Stimulated activated CD8-positive, alpha-beta memory T cell treated with anti-CD3 and anti-CD28 coated beads, Interleukin-2, amount 100 ng/mL, for 1 hour (primary cell): ENCODE data around the gene CDNF.
"Not testable (repeated sequence)": the region's sequence is repeated elsewhere in the genome, so short reads cannot be mapped to it uniquely, and the experiment has no call there.

Experiments
- DNase-seq, 2 donors: peaks; one replicate each; pipeline ENCODE4 v3.0.0-alpha.2; 2020; ENCODE audit warnings: low read depth in 2 of 2

Gene CDNF

DNA sequence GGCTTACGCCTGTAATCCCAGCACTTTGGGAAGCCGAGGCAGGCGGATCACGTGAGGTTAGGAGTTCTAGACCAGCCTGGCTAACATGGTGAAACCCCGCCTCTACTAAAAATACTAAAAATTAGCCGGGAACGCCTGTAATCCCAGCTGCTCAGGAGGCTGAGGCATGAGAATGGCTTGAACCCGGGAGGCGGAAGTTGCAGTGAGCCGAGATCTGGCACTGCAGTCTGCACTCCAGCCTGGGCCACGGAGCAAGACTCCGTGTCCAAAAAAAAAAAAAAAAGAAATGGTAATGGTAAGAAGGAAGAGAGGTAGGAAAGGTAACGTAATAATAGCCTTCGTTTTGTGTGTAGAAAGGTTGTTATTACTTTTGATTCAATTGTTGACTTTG is 1.5 kb upstream of the CDNF start:
- DNase-seq: no peak

DNA sequence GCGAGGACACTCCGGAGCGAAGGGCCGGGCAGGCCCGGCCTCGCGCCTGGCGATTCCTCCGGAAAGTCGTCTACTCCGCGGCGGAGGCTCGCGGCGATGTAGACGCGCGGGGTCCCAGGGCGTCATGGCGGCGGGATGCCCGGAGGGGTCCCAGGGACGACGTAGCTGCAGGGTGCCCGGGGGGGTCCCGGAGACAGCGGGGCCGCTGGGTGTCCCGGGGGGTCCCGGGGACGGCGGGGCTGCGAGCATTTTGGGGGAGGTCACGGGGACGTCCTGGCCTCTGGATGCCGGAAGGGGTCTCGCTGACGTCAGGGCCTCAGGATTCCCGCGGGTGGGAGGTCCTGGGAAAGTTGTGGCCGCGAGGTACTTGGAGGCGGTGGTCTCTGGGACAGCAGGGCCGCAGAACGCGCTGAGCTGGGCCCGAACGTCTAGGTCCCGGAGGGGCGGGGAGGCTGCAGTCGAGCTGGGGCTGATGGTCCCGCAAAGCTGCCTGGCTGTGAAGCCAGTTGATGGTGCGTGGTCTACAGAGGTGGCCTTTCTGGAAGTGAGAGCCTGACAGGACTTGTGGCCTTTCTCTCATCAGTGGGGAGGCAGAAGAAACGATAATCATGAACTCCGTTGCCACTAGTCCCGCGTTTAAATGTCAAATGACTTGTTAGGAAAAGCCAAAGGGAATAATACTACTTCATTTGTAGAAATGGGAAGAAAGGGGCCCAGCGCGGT is 906 bp upstream of the CDNF start:
- no peak for DNase-seq

DNA sequence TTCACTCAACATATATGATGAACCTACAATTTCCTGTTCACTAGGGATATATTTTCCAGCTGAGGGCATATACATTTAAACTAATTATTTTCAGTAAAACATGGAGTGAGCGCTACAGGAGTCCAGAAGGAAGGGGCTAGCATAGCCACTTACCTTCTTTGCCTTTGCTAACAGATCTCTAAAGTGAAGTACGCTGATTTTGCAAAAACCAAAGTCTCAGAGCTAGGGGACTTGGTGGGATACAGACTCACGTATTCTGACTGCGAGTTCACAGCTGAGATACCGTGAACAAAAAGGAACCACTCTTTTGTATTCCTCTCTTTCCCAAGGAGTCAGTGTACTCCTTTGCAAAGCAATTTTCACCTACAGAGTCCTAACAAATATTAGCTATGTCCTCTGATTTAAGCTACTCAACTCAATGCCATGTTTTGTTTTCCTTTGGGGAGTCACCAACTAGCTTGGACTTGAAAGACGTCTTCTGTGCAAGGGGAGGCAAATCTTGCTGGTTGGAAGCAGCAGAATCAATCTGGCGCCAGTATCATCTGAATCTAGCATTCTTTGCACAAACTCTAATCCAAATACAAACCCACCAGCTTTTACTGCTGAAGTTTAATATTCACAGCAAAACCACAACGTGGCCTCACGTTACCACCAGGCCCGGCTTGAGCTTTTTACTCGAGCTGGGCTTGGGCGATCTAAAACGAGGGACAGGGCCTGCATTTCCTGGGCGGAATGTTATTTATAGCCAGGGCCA is 657 bp downstream of the CDNF start:
- no peak for DNase-seq

DNA sequence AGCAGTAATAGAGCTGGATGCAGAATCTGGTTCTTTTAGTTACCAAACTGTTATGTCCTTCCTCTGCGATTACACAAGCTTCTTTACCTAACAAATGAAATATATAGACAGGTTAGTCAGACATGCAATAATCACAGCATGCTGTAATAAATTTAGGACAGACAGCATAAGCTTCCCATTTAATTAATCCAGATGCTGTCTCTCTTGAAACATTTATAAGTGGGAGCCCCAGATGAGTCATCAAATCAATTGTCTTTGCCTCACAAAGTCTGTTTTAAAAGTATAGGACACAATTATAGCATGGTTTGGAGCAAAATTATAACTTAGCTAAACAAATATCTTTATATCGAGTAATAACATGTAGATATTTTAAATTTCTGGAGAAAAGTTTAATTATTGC is 1.6 kb downstream of the CDNF start:
- DNase-seq: no peak

DNA sequence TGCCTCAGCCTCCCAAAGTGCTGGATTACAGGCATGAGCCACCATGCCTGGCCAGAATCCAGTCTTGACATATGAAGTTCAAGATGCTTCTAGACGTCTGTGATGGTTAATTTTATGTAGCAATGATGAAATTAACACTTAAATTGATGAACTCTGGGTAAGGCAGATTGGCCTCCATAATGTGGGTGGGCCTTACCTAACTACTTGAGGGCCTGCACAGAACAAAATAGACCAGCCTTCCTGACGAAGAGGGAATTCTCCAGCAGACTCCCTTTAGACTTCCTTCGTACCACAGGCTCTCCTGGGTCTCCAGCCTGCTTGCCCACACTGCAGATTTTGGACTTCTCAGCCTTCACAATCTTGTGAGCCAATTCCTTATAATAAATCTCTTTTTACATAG is 4.7 kb downstream of the CDNF start:
- no peak for DNase-seq

DNA sequence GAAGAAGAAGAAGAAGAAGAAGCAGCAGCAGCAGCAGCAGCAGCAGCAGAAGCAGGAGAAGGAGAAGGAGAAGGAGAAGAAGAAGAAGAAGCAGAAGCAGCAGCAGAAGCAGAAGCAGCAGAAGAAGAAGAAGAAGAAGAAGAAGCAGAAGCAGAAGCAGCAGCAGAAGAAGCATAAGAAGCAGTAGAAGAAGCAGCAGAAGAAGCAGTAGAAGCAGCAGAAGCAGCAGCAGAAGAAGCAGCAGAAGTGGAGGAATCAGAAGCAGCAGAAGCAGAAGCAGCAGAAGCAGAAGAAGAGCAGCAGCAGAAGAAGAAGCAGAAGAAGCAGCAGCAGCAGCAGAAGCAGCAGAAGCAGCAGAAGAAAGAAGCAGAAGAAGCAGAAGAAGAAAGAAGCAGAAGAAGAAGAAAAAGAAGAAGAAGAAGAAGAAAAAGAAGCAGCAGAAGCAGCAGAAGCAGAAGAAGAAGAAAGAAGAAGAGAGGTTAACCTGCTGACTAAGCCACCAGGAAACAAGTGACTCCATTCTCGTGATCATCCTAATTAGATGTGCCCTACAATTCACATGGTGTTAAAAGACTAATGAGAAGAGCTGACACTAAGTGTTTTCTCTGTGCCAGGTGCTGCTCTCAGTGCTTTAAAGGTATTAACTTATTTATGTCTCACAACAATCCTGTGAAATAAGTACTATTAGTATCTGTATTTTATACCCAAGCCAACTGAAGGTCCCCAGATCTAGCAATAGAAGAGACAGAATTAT is 11.6 kb downstream of the CDNF start:
- DNase-seq: no peak

DNA sequence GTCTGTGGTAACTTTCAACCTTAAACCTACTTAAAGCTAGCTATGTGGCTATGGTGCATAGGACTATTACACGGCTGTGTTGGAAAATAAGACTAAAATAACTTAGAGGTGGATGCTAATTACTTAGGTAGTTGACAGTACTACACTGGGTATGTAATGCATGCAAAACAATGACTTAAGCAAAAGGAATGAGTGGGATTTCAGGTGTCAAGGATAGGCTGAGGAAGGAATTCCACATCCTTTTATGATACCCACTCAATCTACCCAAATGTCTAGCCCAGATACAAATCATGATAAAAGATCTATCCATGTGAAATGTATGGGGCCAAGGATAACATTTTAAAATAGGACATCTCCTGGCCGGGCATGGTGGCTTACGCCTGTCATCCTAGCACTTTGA is 13.9 kb downstream of the CDNF start:
- DNase-seq: no peak

DNA sequence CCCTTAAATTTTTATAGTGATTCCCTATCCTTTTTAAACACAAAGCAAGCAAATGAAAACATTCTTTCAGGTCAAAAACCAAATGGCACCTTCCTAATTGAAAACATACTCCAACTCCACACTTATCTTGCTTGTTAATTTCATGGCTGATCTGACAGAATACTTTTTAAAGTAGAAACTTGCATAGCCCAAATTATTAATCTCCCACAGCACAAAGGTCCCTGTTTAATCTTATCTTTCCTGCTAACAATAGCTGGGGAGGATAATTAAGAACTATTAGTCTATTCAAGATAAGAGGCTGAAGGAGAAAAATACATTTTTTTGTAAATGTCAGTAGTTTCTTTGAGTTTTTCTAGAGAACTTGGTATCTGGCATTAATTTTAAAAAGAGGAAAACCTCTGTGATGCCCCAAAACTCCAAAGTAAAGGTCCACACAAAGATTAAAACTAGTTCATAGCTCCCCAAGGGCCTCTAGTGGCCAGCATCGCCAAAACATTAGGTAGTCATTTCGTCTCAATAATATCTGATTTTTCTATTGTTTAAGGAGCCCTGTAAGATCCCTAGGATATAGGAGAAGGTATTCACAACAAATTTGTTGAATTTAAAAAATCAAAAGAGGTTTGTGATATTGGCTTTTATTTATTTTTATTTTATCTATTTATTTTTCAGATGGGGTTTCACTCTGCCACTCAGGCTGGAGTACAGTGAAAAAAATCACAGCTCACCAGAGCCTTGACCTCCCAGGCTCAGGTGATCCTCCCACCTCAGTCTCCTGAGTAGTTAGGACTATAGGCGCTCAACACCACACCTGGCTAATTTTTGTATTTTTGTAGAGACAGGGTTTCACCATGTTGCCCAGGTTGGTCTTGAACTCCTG is 14.7 kb downstream of the CDNF start:
- DNase-seq: no peak

DNA sequence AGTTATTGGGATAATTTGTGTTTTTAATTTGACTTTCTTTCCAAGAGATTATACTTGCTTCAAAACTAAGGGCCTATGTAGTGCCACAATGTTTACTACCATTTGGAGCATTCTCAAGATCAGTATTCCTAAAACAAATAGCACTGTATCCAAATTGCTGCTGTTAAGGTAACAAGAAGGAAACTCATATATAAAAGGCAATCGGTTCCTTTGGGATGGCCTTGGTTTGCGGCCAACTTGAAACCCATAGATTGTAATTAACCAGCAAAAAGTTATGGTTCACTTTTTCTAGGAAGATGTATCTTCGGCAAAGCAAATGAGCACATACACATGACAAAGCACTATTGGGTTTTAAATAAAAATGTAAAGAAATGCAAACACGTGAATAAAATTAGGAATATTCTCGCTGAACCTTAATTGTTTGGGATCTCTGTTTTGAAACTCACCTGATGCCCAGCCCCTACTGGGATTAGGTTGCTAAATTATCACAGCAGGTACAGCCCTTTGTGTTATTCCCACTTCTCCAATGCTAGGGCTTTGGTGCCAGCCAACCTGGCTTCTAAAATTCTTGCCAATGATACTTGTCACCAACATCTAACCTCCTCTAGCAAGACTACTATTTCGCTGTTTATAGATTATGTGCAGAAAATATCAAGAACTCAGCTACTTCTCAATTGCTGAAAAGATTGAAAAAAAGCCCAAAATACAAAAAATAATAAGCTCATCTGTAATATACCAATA is 16.0 kb downstream of the CDNF start:
- DNase-seq: no peak

DNA sequence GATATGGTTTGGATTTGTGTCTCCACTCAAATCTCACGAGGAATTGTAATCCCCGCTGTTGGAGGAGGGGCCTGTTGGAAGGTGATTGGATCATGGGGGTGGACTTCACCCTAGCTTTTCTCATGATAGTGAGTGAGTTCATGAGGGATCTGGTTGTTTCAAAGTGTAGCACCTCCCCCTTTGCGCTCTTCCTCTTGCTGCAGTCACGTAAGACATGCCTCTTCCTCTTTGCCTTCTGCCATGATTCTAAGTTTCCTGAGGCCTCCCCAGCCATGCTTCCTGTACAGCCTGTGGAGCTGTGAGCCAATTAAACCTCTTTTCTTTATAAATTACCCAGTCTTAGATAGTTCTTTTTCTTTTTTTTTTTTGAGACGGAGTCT is 17.1 kb downstream of the CDNF start:
- no peak for DNase-seq

DNA sequence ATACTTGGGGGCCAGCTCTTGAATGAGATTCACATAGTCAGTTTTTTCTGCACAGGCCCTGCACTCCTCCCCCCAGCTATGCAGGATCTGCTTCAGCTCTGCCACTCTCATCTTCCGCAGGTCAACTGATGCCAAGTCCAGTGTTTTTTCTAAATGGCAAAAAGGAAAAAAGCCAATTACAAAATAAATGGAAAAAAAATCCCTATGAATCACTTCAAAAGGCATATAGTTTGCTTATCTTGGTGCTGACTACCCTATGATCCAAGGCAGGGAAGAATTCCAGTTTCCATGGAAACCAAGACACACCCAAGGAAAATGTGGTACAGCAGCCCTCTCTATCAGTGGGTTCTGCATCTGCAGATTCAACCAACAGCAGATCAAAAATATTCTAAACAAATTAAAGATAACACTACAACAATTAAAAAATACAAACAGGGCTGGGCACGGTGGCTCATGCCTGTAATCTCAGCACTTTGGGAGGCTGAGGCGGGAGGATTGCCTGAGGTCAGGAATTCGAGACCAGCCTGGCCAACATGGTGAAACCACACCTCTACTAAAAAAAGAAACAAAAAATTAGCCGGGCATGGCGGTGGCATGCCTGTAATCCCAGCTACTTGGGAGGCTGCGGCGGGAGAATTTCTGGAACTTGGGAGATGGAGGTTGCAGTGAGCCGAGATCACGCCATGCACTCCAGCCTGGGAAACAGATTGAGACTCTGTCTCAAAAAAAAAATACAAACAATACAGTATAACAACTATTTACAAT is 17.6 kb downstream of the CDNF start:
- DNase-seq: no peak

DNA sequence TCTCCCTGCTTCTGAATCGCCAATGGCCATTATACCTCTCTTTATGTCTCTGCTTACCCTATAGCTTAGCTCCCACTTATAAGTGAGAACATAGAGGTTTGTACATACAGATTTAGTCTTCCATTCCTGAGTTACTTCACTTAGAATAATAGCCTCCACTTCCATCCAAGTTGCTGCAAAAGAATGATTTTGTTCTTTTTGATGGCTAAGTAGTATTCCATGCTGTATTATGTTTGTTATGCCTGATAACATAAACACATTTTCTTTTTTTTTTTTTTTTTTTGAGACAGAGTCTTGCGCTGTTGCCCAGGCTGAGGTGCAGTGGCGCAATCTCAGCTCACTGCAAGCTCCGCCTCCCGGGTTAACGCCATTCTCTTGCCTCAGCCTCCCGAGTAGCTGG is 21.1 kb downstream of the CDNF start:
- DNase-seq: not testable (repeated sequence)

DNA sequence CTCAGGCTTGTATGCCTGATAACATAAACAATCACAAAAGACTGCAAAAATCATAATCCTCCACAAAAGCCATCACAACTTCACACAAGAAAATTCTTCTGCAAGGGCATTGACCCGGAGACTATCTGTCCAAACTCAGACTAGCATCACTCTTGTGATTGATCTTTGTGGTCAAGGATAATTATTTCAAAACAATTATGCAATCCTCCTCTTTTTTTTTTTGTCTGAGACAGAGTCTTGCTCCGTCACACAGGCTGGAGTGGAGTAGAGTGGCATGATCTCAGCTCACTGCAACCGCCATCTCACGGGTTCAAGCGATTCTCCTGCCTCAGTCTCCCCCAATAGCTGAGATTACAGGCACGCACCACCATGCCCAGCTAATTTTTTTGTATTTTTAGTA is 22.2 kb downstream of the CDNF start:
- no peak for DNase-seq

DNA sequence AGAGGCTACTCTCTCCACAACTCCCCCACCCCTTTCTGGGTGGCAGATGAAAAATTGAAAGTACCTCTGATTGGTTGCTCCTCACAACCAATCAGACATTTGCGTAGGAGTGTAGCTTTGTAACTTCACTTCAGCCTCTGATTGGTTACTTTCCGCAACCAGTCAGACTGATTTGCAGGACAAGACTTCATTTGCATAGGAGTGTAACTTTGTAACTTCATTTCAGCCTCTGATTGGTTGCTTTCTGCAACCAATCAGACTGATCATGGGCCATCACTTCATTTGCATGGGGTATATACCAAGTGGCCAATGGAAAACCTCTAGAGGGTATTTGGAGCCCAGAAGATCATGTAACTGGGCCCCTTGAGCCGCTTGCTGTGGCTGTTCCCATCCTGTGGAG is 25.6 kb downstream of the CDNF start:
- no peak for DNase-seq

DNA sequence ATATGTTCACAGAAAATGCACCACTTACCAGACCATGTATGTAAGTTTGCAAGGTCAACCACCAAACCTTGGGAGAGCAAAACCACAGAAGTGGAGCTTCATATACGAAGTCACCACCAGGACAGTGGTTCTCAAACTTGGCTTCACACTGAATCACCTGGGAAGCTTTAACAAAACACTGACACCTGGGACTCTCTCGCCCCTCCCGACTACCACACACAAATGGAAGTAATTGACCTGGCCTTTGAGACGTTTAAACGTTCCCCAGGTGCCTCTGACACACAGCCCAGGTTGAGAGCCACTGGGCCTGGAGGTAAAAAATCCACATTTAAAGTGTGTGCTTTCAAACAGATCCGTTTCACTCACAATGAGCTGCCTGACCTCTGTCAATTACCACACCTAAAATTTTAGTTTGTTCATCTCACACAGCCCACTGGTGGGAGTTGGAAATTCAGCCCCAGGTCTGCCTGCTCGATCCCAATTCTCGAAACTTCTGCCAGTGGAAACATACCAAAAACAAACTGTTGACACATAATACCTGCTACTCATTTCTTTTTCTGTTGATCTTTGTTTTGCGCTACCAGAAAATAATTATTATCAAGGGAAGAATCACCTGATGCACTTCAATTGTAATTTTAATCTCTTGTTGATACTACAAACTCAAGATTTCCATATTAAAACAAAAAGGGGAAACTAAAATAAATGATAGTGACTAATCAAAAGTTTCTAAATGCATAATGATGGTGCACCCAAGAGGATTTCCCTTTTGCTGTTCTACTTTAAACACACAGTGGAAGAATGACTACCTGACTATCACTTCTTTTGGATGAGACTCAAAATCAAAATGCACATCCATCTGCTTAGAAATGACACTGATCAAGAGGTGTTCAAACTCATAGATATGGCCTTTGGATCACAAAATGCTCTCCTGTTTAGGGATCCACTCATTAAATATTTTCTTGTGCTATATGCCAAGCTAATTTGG is 26.6 kb downstream of the CDNF start:
- DNase-seq: no peak

DNA sequence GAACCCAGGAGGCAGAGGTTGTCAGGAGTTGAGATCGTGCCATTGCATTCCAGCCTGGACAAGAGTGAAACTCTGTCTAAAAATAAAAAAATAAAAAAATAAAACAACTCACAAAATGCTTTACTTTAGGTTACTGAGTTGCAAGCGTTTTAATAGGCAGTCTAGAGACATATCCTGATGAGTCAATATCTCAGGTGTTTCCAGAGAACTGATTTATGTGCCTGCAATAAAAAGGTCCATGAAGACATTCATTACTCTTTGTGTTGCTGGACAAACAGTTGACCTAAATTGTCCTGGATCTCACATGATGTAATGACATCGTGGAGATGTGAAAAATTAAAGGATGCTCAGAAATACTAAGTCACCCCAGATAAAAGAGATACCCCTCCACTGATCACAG is 31.5 kb downstream of the CDNF start:
- DNase-seq: no peak

DNA sequence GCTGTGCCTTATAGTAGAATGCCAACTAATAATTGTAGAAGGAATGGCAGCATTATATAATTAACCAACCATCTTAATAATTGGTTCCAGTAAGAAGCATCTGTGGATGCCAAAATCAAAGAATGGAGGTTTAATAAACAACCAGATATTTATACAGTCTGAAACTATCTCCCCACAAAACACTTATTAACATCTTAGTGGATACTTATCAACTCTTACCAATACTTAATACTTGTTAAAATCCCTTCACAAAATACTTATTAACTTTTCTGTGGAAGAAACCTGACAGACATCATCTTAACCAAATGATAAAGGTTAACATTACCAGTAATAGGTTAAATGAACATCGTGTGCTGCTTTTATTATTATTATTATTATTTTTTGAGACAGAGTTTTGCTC is 34.0 kb downstream of the CDNF start:
- DNase-seq: no peak

DNA sequence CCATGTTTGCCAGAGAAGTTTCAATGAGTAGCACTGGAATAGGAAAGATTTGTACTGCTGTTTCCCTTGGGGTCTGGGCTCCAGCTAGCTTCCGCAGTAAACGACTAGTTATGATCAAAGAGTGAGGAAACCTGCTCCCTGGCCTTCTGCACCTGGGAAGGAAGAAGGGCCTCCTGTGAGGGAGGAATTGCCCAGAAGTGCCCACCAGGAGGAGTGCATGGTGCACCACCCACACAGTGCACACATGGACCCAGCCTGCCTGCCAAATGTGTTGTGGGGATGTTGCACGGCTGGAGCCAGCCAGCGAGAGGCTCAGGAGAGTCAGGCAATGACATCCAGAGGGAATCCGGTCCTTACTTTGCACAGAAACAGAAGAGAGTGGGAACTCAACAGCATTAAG is 36.1 kb downstream of the CDNF start:
- DNase-seq: no peak

DNA sequence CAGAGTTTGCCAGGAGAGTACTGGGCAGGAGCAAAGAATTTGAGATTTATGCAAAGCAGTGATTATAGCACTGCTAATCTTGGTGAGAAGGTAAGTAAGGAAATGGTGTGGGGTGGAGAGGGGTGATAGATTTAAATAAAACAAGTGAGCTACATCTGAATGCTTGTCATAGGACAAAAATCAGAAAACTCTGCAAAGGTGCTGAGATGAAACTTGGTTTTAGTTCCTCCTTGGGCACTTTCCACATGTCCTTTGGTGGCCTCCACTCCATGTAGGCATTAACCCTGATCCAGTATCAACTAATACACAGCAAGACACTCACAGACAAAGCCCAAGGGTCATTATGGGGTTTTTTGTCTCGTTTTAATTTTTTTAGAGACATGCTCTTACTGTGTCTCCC is 37.4 kb downstream of the CDNF start:
- no peak for DNase-seq
